SK-N-SH treated with all-trans-retinoic acid at 6 μM for 48 hours (cell line): Measurements from ENCODE around the gene TUBB1.

Source experiments
- ARNTL ChIP-seq: fragments of 450-650 bp; formaldehyde crosslinking; IDR thresholded peaks from 2 replicates; pipeline ENCODE4 v1.5.0; 2020; ENCODE audit warnings: low read depth, mild to moderate bottlenecking, moderate library complexity, borderline replicate concordance
- PATZ1 ChIP-seq: fragments of 250-450 bp; sonication (Bioruptor Pico); IDR thresholded peaks from 2 replicates; pipeline ENCODE4 v1.8.0; 2020; ENCODE audit warnings: mild to moderate bottlenecking, moderate library complexity, borderline replicate concordance
- RARB ChIP-seq: fragments of 250-450 bp; sonication (Bioruptor Pico); IDR thresholded peaks from 2 replicates; pipeline ENCODE4 v1.8.0; 2021; ENCODE audit warnings: mild to moderate bottlenecking, moderate library complexity
- ZFP30 ChIP-seq: fragments of 450-650 bp; formaldehyde crosslinking; IDR thresholded peaks from 2 replicates; pipeline ENCODE4 v1.5.0; 2022; ENCODE audit warnings: mild to moderate bottlenecking, moderate library complexity

- TF ChIP-seq RARB (CRISPR knock-in tag) (no peak), ARNTL (no peak), ZFP30 (CRISPR knock-in tag) (no peak), PATZ1 (CRISPR knock-in tag) (no peak)
Measured at GRCh38 chr20:58993332-58994248, 25.6 kb upstream of the TUBB1 start.
